PC-9 (cell line): ENCODE data around the gene ADSS1. TPM values are rescaled to one million over a fixed set of nuclear protein-coding genes. Genes with fewer than 3 reads are reported as not detected.

Experiments used
- BruUV-seq: library from RNA; stranded (reverse); fragments of 400-500 nt; replicated peaks from 2 replicates; lab custom pipeline; 2021; lab: Mats Ljungman, UMichigan
- CTCF ChIA-PET: fragments of 300-600 bp; sonication (Branson Sonifier 250); formaldehyde crosslinking; loops from one replicate; lab custom pipeline; 2022; ENCODE audit warnings: antibody characterized with exemption; lab: Charles Lee
- POLR2A ChIA-PET: fragments of 300-600 bp; sonication (Branson Sonifier 250); formaldehyde crosslinking; loops from one replicate; lab custom pipeline; 2022; ENCODE audit warnings: antibody characterized with exemption; ENCODE audit not compliant: unreplicated experiment; lab: Charles Lee
- DNase-seq, 2 experiments: peaks; one replicate each; pipeline versions ENCODE4 v3.0.0 to v3.0.0-alpha.2; 2015 to 2022; ENCODE audit warnings: mixed read lengths in 1 of 2
- H2AFZ ChIP-seq: fragments of 200-600 bp; sonication (generic); 2 replicates; pipeline ENCODE4 v1.8.1; 2017; ENCODE audit warnings: antibody characterized with exemption
- H3F3A ChIP-seq: fragments of 200-600 bp; sonication (generic); 2 replicates; pipeline ENCODE4 v1.8.1; 2017; ENCODE audit warnings: antibody characterized with exemption, mild to moderate bottlenecking, low read depth; ENCODE audit not compliant: insufficient read depth
- H3K27ac ChIP-seq: fragments of 200-600 bp; sonication (generic); 2 replicates; pipeline ENCODE4 v1.6.1; 2016; ENCODE audit warnings: mixed run types
- H3K27me3 ChIP-seq: fragments of 200-600 bp; sonication (generic); 2 replicates; pipeline ENCODE4 v1.6.1; 2016; ENCODE audit warnings: low read depth, mixed run types; ENCODE audit not compliant: insufficient read depth
- H3K36me3 ChIP-seq: fragments of 200-600 bp; sonication (generic); 2 replicates; pipeline ENCODE4 v1.6.1; 2016; ENCODE audit warnings: low read depth, mixed run types
- H3K4me1 ChIP-seq: fragments of 200-600 bp; sonication (generic); replicated peaks from 2 replicates; pipeline ENCODE4 v1.6.1; 2016; ENCODE audit warnings: mixed run types; ENCODE audit not compliant: insufficient read depth
- H3K4me2 ChIP-seq: fragments of 200-600 bp; sonication (generic); 2 replicates; pipeline ENCODE4 v1.6.1; 2017; ENCODE audit warnings: mixed run types
- H3K4me3 ChIP-seq: fragments of 200-600 bp; sonication (generic); 2 replicates; pipeline ENCODE4 v1.6.1; 2016; ENCODE audit warnings: mixed run types
- H3K79me2 ChIP-seq: fragments of 200-600 bp; sonication (generic); 2 replicates; pipeline ENCODE4 v1.6.1; 2017; ENCODE audit warnings: low read depth, mixed run types
- H3K9me2 ChIP-seq: fragments of 200-600 bp; sonication (generic); 2 replicates; pipeline ENCODE4 v1.8.1; 2017; ENCODE audit warnings: mild to moderate bottlenecking; ENCODE audit not compliant: insufficient read depth
- H3K9me3 ChIP-seq: fragments of 200-600 bp; sonication (generic); 2 replicates; pipeline ENCODE4 v1.8.1; 2016; ENCODE audit warnings: low read depth; ENCODE audit not compliant: insufficient read depth
- H4K20me1 ChIP-seq: fragments of 200-600 bp; sonication (generic); 2 replicates; pipeline ENCODE4 v1.8.1; 2017; ENCODE audit not compliant: insufficient read depth
- CTCF ChIP-seq: fragments of 200-600 bp; sonication (generic); conservative IDR thresholded peaks from 2 replicates; pipeline ENCODE4 v1.6.1; 2017; ENCODE audit warnings: mixed run types, antibody characterized with exemption, mild to moderate bottlenecking, moderate library complexity
- EZH2 ChIP-seq: fragments of 200-600 bp; sonication (generic); IDR thresholded peaks from 2 replicates; pipeline ENCODE4 v1.8.0; 2017; ENCODE audit warnings: antibody characterized with exemption, low read depth
- intact Hi-C: fragments of 100-400 bp; cut with micrococcal nuclease; formaldehyde crosslinking; loops from one replicate; pipeline ENCODE4 v1.10.0; 2022; ENCODE audit not compliant: unreplicated experiment
- microRNA-seq: library from miRNA; unstranded; fragments of <30 nt; microRNA quantifications from one replicate; pipeline ENCODE4 v1.2.0, GENCODE V29; 2021; ENCODE audit warnings: borderline number of aligned reads, borderline replicate concordance
- total RNA-seq: library from RNA; stranded (reverse); gene quantifications from 2 replicates; pipeline ENCODE4 v1.2.3, GENCODE V29; 2021

Gene ADSS1
- total RNA-seq, 1 experiment from 2014 or later = 5.8 TPM

DNA sequence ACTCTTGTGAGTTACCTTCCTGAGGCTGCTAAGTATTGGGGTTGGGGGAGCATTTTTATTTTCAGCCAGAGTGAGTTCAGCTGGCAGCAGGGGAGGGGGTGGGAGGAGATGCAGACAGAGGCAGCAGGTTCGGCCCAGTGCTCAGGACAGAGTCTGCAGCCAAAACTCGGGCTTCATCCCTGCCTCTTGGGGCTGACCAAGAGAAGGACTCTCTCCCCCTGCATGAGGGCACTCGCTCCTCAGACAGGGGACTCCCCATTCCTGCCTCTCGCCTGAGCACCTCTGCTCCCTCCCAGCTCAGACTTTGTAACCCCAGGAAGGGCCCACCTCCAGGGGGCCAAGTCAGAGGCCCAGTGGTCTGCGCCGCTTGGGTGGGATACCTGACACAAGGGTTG is 72.7 kb downstream of the ADSS1 start:
- H3K9me2 ChIP-seq = no peaks in the 10 kb centered on the region
- H4K20me1 ChIP-seq = peaks cover 25% of the 10 kb centered on the region
- H3K27me3 ChIP-seq = no peaks in the 10 kb centered on the region
- intact Hi-C loops = no loop called here
- ChIA-PET CTCF (no interaction called here), POLR2A (no interaction called here)
- no peak overlapping the region for H3K27ac ChIP-seq
- H3K4me2 ChIP-seq = no peak overlapping the region
- DNase-seq = no peak
- peaks cover 29% of the 10 kb centered on the region for H3K4me1 ChIP-seq
- no peak overlapping the region for H2AFZ ChIP-seq
- no TSS peak for BruUV-seq
- peaks cover 27% of the 10 kb centered on the region for H3K79me2 ChIP-seq
- H3F3A ChIP-seq = peaks cover 29% of the 10 kb centered on the region
- no peaks in the 10 kb centered on the region for H3K9me3 ChIP-seq
- H3K36me3 ChIP-seq = no peaks in the 10 kb centered on the region
- TF ChIP-seq CTCF = no peak
- no peak for TF ChIP-seq EZH2
- H3K4me3 ChIP-seq = no peak overlapping the region

Small RNA genes within 50 kb of the gene (microRNA-seq; reads per million reads assigned to microRNA genes)
- gene MIR4710 = not detected

Other genes with a start within 250 kb of the ADSS1 start
- not detected in 2 replicates for gene C14orf180, start 144.5 kb upstream of the ADSS1 start, total RNA-seq
- not detected in 2 replicates for gene TMEM179, start 119.5 kb upstream of the ADSS1 start, total RNA-seq
- 107 and 113 TPM in 2 replicates for gene INF2, start 34.6 kb upstream of the ADSS1 start, total RNA-seq
- gene SIVA1, start 28.9 kb downstream of the ADSS1 start, total RNA-seq = 85.8 and 116 TPM in 2 replicates
- 107 and 144 TPM in 2 replicates for gene AKT1, start 71.5 kb downstream of the ADSS1 start, total RNA-seq
- 4.2 and 6.1 TPM in 2 replicates for gene ZBTB42, start 76.9 kb downstream of the ADSS1 start, total RNA-seq
- gene CEP170B, start 141.0 kb downstream of the ADSS1 start, total RNA-seq = 25.7 and 26.4 TPM in 2 replicates
- 0.05 TPM in 1 of 2 replicates, not detected in the other for gene PLD4, start 200.7 kb downstream of the ADSS1 start, total RNA-seq